Activated CD8-positive, alpha-beta memory T cell treated with anti-CD3 and anti-CD28 coated beads for 4 hours (primary cell): ENCODE measurements around the gene NFIL3.
"Not testable (repeated sequence)": the region's sequence is repeated elsewhere in the genome, so short reads cannot be mapped to it uniquely, and the experiment has no call there.

Source experiments
- DNase-seq, 2 donors: peaks; one replicate each; pipeline ENCODE4 v3.0.0-alpha.2; 2020; ENCODE audit warnings: low read depth in 2 of 2

The NFIL3 gene, protein sequence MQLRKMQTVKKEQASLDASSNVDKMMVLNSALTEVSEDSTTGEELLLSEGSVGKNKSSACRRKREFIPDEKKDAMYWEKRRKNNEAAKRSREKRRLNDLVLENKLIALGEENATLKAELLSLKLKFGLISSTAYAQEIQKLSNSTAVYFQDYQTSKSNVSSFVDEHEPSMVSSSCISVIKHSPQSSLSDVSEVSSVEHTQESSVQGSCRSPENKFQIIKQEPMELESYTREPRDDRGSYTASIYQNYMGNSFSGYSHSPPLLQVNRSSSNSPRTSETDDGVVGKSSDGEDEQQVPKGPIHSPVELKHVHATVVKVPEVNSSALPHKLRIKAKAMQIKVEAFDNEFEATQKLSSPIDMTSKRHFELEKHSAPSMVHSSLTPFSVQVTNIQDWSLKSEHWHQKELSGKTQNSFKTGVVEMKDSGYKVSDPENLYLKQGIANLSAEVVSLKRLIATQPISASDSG

DNA sequence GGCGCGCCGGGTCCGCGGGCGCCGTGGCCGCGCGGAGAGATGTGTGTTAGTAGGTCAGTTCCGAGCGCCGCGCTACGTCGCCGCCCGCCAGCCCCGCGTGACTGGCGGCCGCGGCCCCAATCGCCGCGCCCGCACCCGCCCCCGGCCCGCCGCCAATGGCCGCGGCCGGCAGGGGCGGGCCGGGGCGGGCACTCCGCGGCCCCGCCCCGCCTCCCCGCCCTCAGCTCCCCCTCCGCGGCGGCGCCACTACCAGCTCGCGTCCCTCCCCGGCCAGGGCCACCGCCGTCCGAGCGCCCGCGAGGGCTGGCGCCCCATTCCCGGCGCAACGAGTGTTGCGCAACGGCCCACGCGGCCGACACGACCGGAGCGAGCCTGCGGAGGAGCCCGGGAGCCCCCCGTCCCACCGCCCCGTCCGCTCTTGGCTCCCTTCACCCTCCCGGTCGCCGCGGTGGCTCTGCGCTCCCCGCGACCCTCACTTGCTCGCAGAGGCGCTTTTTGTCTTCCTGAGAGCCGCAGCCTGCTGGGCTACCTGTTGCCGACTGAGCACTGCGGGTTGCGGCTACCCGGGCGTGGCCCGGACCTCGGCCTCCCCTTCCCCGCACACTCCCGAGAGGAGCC is at the start of gene NFIL3:
Gene NFIL3 (minus strand): TSS at position 48 of the 618 bp plus-strand sequence. CDS start 13,098 bp downstream, outside the sequence.
- DNase-seq = peak; percentile 30 to 34

DNA sequence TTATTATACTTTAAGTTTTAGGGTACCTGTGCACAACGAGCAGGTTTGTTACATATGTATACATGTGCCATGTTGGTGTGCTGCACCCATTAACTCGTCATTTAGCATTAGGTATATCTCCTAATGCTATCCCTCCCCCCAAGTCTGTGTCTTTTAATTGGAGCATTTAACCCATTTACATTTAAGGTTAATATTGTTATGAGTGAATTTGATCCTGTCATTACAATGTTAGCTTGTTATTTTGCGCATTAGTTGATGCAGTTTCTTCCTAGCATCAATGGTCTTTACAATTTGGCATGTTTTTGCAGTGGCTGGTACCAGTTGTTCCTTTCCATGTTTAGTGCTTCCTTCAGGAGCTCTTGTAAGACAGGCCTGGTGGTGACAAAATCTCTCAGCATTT is 47.9 kb upstream of the NFIL3 start:
- DNase-seq = not testable (repeated sequence)

DNA sequence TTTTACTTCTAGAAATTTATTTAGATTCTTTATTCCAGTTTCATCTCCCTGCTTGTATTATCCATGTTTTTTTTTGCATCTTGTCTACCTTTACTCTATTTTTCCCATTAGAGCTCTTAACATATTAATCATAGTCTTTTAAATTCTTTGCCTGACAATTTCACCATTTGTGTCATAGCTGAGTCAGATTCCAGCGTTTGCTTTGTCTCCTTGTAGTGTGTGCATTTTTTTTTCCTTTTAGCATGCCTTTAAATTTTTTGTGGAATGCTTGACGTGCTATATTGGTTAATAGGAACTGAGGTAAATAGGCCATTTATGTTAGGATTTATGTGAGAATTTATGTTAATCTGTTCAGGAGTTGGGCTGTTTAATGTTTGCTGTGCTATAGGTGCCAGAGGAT is 41.8 kb upstream of the NFIL3 start:
- no peak for DNase-seq

DNA sequence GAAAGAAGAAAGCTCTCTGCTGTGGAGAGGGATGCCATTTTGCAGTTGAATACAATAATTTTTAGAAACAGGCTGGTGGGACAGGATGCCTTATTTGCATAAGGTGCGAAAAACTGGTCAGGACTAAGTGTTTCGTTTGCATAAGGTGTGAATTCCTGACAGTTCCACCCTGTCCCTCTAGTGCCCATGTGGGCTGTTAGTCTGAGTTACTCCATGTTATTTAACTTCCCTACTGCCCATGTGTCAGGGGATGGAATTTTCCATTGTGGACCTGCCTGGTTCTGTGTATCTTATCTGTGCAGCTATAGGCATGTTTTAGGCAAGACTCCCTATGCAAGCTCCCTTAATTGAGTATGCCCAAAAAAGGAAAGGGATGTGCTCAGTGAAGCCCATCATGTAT is 35.3 kb upstream of the NFIL3 start:
- DNase-seq = no peak

DNA sequence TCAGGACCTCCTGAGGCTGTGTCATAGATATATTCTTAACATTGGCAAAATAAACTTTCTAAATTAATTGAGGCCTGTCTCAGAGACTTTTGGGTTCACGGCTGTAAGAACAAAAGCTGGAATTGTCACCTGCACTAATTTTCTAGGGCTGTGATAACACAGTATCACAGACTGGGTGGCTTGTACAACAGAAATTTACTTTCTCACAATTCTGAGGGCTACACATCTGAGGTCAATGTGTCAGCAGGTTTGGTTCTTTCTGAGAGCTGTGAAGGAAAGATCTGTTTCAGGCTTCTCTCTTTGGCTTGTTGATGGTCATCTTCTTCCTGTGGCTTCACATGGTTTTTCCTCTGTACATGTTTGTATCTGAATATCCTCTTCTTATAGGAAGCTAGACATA is 29.2 kb upstream of the NFIL3 start:
- no peak for DNase-seq

DNA sequence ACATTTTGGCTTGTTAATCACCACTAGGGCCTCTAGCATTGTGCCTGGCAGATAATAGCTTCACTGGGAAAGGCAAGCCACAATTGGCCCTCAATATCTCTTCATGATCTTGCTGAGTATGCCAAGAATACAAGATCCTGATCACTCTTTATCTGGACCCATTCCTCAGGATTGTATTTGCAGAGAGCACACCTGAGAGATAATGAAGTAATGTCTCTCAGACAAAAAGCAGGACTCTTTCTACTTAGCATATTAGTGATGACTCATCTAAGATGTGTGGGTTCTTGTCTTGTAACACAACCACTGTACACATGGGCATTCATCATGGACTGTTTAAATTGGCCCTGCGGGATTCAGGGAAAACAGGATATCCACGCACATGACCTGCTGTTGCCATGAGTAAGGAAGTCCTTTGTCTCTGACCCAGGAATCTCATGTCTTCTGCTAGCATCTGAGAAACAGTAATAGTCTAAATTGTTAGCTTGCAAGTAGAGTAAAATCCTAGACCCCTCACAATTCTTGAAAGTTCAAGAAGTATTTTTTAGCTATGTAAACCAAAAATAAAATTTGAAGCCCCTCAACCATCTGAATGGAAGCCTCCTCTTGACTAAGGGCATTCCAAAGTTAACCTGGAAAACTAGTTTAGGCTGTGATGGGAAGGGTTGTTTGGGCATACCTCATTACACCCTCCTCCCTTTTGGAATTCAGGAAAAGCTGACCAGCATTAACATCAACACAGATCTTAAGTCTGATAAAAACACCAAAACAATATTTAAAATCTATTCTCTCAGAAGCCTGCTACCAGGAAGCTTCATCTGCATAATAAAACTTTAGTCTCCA is 28.0 kb upstream of the NFIL3 start:
- DNase-seq = no peak

DNA sequence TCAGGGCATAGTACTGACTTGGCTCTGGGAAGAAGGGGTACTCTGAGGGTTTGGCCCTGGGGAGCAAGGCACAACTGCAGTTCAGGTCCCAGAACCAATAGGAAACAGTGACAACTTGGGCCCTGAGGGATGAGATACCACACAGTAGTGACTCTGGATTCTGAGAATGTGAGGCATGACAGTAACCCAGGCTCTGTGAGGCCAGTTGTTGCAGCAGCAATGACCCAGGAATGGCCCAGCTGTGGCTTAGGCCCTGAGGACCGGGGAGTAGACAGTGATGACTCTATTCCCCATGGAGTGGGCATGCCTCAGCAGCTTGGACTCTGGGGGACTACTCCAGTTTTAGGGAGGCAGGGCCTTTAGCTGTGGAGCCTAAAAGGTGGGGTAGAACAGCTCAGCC is 21.5 kb upstream of the NFIL3 start:
- DNase-seq = no peak

DNA sequence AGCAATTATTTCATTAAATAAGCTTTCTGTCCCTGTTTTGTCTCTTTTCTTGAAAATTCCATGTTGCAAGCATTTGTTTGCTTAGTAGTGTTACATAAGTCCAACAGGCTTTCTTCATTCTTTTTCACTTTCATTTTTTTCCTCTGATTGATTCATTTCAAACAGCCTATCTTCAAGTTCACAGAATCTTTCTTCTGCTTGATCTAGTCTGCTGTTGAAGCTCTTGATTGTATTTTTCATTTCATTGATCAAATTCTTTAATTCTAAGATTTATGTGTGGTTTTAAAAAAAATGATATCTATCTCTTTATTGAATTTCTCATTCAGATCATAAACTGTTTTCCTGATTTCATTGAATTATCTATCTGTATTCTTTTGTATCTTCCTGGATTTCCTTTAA is 20.4 kb upstream of the NFIL3 start:
- no peak for DNase-seq

DNA sequence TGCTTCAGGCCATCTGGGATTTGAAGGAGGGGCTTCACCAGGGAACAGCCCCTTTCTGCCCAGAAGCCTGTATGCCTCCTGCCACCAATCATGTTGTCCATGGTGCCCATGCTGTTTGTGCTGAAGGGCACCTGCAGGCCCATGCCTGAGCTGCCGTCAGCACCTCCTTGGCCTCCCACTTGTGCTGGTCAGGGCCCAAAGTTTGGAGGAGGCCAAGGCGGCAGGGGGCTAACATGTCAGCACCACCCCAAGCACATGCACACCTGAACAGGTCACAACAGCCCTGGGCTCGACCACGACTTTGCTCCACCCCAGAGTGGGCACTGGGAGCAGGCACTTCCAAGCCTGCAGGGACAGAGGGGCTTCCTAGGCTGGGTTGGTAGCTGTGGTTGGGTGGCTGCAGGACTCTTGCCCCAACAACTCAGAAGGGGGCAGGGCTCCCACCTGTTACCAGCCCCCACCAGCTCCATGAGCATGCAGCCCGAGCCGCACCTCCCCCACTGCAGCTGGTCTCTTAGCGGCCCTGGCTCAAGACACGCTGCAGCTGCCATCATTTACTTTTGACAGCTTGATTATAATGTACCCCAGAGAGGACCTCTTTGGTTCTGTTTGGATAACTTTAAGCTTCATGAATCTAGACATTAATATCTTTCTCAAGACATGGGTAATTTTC is 19.8 kb upstream of the NFIL3 start:
- no peak for DNase-seq

DNA sequence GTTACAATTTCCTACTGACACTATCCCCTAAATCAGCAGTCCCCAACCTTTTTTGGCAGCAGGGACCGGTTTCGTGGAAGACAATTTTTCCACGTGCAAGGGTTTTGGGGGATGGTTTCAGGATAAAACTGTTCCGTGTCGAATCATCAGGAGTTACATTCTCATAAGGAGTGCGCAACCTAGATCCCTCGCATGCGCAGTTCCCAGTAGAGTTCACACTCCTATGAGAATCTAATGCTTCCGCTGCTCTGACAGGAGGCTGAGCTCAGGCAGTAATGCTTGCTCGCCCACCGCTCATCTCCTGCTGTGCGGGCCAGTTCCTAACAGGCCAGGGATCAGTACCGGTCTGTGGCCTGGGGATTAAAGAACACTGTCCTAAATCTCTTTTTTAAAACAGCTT is 13.2 kb upstream of the NFIL3 start:
- no peak for DNase-seq

DNA sequence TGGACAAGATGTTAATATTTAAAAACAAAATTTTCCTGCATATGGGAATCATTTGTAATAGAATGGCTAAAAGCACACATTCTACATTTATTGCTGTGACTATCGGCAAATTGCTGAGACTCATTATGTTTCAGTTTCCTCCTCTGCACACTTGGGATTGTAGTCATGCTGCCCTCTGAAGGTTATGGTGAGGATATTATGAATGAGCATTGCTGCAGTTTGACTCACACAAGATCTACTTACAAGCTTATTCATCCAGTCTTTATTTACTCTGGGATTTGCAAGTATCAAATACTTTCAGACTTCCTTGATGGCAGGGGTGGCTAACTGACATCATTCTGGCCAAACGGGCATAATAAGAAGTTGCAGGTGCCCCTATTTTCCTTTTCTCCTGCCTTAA is 9.5 kb upstream of the NFIL3 start:
- DNase-seq = no peak

DNA sequence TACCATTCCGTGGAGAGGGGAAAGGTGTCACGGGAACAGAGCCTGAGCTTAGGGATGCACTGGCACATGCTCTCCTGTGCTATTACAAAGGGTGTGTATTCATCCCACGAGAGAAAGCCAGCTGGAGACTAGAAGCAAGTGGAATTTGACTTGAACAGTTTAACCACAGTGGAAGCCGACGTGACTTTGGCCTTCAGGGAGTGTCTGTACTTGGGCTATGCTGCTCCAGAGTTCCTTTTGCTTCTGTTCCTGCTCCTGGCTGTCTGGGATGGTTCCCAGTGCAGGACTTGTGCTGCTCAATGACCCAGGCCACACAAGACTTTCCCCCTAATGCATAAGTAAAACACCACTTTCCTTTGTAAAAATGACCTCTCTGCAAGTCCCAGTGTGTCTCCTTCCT is 7.9 kb upstream of the NFIL3 start:
- DNase-seq = no peak

DNA sequence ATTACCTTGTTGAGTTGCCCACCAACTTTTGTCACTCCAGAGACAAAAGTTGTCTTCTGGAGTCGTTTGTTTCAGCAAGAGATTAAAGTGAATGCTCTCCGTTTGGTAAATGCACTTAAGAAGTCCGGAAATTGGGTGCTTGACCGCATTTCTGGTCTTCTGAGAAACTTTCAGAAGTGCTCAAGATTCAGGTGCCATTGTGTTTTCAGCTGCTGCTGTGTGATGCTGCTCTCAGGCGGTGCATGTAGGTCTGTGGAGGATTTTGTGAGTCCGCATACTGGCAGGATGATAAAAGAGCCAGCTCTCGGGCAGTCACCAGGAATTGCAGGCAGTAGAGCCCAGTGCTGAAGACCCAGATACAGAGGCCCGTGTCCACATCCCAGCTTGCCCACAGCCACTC is 5.9 kb upstream of the NFIL3 start:
- no peak for DNase-seq

DNA sequence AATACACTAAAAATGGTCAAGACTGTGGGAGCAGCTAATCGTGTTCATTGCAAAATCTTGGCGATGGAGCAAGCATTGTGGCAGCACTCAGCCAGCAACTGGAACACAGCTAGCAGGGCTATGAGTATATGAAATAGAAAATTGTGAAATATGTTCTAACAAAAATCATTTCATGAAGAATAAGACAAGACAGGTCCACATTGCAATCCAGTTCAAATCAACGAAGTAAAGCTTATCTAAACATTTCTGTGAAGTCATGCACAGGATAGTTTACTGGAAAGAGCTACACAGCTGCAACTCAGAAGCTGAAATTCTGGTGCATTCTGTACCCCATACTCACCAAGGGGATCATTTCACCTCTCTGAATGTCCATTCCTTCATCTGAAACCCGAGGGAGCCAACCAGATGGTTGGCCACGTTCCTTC is 5.3 kb upstream of the NFIL3 start:
- DNase-seq = no peak

DNA sequence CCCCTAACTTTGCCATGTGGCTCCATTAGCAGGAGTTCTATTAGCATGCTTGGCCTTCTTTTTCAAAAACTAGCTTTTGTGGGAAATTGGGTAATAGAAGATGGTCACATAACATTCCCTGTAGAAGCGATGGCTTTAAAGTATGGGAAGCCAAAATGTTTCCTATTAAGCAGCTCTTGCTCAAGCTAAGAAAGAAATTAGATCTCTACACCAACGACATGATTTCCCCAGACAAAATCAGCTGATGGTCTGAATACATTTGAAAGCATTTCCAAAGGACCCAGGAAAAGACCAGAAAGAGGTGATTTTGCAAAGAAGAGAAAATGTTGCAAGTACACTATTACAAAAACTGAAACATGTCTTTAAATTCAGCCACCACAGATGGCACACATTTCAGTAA is 4.8 kb upstream of the NFIL3 start:
- DNase-seq = no peak

DNA sequence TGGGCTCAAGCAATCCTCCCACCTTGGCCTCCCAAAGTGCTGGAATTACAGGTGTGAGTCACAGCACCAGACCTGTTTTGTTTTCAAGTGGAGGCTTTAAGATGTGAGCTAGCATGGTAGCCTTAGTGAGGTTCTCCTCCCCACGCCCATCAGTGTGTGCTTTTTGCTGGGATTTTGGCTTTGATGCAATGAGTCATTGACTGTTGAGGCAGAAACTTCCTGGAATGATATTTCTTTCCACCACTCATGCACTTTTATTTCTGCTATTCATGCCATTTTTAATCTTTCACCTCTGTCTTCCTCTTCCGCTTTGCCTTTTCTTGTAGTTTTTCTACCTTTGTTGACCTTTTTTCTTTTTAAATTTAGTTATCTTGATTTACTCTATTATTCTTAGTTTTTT is 4.2 kb upstream of the NFIL3 start:
- DNase-seq = no peak

DNA sequence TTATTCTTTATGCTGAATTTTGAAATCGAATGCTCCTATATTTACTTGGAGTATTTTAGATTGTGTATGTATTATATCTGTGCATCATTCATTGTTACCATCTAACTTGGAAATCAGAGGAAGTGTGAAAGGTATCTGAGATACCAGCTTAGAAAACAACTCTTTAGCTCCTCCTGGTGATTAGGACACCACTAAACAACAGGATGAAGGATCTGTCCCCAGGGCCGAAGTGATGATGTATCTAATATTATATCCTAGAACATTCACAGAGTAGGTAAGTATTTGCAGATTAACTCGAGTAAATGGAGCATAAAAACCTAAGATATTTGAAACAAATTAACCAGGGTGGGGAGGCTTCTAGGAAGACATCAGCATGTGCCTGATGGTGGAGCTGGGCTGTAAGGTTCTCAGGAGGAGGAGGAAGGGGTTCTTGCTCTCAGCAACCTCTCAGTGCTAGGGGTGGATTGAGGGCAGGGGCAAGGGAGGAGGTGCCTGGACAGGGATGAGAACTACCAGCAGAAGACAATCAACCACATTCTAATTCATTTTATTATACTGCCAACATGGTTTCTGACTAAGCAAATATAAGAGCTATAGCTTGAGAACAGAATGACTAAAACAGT is 2.6 kb upstream of the NFIL3 start:
- DNase-seq = no peak

DNA sequence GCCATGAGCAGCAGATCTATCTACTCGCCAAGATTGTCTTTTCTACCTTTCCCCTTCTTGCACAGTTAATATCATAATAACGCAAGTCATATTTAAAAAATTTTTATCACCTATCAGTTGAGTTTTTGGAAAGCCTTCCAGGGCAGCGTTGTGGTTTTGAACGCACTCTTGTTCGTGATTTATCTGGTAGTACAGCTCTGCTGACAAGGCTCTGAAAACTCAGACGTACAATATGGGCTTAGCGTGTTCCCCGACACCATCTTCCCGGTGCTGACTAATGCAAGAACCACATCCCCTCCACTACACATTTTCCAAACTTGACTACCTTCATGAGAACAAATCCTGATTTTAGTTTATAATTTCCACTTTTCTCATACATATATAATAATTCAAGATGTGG is 1.6 kb upstream of the NFIL3 start:
- DNase-seq = no peak

DNA sequence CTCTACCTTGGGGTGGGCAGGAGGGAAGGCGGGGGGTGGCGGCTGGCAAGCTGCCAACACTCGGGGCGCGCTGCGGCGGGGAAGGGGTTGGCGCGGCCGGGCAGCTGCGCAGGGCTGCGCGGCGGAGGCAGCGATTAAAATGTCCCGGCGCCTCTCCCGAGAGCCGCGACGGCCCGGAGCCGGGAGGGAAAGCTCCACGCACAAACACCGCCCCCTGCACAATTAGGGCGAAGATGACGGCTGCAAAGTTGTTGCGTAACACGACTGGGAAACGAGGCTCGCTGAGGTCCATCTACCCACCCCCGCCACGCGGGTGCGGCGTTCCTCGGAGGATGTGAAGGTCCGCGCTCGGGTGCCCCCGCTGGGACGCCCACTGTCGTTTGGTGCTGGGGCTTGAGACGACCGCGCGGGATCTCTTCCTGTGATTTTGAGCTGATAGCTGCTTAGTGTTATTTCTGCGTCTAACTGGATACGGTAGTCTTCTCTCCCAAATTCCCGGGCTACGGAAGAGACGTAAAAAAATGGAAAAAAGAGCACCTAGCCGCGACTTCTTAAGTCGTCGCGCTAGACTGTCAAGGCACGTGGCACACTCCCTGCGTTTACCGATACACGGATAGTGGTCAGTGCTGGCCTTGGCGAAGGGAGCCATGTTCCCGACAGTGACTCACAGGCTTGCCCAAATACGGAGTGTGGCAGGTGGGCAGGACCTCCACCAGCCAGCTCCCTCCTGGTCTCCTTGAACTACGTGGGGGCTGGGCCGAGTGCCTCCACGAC is 958 bp upstream of the NFIL3 start:
- peak; percentile 50 to 64 for DNase-seq
